Epidermal melanocyte (primary cell): ENCODE measurements around the gene B3GNT9.

Experiments used
- DNase-seq: peaks from one replicate; pipeline ENCODE4 v3.0.0; 2011; ENCODE audit warnings: low spot score; ENCODE audit not compliant: insufficient read length

The B3GNT9 gene

DNA sequence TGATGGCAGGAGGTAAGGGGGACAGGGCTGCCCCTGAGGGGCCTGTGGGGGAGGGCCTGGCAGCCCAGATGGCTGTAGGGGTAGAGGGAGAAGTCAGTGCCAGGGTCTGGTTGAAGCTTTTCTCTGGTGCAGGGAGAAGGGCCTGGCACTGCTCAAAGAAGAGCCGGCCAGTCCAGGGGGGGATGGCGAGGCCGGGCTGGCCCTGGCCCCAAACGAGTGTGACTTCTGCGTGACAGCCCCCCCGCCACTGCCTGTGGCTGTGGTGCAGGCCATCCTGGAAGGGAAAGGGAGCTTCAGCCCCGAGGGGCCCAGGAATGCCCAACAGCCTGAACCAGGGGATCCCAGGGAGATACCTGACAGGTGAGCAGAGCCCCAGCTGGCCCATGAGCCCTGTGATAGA is 16.8 kb upstream of the B3GNT9 start:
- DNase-seq, result no peak

DNA sequence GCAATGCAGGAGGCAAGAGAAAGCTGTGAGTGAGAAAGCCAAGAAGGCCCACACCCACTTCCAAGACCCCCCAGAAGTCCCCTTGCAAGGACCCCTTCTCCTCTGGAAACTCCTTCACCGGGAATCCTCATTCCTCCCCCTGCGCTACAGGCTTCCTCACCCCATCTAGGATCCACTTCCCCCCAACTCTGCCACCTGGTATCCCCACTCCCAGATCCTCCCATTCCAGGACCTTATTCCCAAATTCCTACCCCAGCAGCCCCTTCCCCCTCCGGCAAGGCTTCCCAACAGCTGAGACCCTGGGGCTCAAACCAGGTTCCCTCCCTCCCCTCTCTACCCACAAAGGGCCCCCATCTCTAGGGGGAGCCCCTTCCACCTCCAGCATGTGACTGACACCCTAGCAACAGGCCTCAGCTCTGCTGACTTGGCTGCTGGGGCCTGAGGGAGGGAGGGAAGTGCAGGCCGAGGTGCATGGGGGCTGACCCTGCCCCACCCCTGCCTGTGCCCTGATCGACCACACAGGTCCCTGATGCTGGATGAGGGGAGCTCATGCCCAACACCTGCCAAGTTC is 15.9 kb upstream of the B3GNT9 start:
- no peak for DNase-seq

DNA sequence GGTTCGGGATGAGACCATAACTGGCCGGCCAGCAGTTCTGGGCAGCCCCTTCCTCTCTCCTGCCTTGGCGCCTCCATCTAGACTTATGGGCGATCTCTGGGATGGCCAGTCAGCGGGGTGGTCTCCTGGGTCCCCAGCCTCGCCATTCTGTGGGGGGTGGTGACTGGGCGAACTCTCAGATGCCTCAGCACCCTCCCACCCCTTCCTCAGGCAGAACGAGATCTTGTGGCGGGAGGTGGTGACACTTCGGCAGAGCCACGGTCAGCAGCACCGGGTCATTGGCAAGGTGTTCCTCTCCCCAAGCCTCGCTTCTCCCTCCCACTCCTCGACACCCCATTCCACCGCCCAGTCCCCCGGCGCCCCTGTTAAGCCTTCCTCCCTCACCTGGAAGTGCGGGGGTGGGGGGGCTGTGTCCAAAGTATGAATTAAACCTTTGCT is 15.3 kb upstream of the B3GNT9 start:
- DNase-seq, result no peak

DNA sequence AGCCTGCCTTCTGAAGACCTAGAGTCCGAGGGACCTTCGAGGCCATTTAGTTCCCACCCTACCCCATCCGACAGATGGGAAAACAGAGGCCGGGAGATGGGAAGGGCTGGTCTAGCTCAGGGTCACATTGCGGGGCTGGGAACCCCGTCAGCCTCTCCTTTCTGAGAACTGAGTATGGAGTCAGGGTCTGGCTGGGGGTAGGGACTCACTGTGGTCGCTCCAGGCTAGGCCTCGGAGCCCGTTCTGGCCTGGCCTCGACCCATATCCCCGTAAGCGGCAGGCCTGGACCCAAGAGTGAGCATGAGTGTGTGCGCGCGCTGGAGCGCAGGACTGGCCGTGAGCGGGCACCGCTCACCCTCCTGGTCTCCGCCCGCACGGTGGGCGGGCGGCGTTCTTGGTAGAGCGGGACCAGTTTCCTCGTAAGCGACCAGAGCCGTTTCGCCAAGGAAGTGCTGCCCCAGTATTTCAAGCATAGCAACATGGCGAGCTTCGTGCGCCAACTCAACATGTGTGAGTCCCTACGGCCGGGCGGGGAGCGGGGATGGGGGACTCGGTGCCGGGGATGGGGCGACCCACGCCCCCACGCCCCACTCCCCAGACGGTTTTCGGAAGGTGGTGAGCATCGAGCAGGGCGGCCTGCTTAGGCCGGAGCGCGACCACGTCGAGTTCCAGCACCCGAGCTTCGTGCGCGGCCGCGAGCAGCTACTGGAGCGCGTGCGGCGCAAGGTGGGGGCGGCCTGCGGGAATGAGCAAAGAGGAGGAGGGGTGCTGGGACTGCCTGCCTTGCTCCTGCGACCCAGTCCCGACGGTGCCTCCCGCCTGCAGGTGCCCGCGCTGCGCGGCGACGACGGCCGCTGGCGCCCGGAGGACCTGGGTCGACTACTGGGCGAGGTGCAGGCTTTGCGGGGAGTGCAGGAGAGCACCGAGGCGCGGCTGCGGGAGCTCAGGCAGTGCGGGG is 14.6 kb upstream of the B3GNT9 start:
- DNase-seq, result no peak

DNA sequence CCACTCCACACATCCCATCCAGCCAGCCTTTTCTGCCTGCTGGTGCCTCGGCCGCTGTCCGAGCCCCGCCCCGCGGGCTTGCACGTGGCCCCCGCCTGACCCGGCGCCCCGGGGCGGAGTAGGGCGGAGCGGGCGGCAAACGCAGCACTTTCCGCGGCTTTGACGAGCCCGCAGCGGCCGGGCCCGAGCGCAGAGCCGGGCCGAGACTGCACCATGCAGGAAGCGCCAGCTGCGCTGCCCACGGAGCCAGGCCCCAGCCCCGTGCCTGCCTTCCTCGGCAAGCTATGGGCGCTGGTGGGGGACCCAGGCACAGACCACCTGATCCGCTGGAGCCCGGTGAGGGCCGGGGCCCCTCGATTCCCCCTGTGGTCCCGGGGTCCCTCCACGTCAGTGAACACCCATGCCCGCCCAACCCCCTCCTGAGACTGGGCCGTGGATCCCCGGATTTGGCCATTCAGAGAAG is 13.8 kb upstream of the B3GNT9 start, which contains the start of gene HSF4:
Gene HSF4 (plus strand): TSS at position 147 of the 463 bp plus-strand sequence. CDS start 67 bp downstream, at position 214.
- peak; percentile 90 for DNase-seq

DNA sequence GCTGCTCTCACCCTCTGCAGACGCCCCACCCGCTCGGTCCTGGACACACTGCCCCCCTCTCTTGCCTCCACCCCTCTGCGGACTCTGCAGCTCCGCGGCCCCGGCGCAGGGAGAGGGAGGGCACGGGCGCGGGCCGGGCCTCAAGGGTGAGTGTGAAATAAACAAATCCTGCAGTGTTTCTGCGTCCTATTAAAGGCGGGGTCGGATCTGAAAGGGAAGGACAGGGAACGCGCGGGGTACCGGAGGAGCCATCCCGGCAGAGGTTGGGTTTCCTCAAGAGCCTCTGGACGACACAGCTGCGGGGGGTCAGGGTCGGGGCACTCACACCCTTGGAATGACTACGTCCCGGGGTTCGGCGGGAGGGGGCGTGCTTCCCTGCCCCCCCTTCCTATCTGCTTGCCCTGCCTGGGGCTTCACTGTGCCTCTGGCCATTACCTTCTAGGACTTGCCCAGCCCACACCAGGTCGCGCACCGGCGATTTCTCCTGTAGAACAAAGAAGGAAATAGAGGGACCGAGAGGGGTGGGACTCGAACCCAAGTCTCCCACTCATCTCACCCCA is 13.3 kb upstream of the B3GNT9 start:
- DNase-seq, result no peak

DNA sequence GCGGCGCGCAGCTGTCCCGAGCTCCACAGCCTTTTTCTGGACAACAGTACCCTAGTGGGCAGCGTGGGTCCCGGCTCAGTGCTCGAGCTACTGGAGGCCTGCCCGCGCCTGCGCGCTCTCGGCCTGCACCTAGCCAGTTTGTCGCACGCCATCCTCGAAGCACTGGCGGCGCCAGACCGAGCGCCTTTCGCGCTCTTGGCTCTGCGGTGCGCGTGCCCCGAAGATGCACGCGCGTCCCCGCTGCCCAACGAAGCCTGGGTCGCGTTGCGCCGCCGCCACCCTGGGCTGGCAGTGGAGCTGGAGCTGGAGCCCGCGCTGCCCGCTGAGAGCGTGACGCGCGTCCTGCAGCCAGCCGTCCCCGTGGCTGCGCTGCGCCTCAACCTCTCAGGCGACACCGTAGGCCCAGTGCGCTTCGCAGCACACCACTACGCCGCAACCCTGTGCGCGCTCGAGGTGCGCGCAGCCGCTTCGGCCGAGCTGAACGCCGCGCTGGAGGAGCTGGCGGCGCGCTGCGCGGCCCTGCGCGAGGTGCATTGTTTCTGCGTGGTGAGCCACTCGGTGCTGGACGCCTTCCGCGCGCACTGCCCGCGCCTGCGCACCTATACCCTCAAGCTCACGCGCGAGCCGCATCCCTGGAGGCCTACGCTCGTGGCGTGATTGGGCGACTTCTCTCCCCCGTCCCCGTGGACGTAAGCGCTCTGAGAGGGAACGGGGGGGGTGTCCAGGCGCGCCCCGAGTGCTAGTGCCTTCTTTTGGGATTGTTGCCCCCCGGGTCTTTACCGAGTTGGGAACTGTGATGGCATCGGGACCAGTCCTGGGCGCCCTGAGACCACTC is 12.6 kb upstream of the B3GNT9 start:
- DNase-seq, result no peak

DNA sequence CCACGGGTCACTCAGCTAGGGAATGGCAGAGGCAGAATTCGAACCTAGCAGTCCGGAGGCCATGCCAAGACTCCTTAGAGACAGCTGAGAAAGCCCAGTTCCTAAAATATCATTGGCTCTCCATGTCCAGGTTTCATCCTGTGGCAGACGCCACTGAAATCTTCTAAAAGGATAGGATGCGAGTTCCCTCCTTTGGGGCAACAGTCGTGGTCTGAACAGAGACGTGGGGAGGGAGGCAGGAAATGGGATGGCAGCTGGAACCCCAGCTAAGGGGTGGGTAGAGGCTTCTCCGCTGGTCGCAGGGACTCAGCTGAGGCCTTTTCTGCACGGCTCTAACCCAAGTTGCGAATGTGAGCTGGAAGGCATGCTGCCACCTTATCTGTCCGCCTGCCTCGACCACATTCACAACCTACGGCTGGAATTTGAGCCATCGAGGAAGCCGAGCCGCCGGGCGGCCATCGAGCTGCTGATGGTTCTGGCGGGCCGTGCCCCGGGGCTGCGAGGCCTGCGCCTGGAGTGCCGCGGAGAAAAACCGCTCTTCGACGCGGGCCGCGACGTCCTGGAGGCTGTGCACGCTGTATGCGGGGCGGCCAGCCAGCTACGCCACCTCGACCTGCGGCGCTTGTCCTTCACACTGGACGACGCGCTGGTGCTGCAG is 11.8 kb upstream of the B3GNT9 start:
- no peak for DNase-seq

DNA sequence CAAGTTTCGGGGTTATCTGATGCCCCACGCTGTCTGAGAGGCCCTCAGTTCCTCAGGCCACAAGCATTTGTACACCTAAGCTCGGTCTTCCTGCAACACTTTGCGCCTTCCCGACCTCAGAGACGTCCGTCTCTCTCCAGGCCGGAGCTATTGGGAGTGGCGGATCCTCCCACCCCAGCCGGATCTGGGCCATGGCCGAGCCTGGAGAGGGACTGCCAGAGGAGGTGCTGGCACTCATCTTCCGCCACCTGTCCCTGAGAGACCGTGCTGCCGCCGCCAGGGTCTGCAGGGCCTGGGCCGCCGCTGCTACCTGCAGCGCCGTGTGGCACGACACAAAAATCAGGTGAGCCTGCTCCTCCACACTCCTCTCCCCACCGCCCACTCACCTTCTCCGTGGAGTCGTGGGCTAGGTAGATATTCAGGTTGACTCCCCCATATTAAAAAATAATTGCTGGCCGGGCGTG is 10.8 kb upstream of the B3GNT9 start:
- no peak for DNase-seq

DNA sequence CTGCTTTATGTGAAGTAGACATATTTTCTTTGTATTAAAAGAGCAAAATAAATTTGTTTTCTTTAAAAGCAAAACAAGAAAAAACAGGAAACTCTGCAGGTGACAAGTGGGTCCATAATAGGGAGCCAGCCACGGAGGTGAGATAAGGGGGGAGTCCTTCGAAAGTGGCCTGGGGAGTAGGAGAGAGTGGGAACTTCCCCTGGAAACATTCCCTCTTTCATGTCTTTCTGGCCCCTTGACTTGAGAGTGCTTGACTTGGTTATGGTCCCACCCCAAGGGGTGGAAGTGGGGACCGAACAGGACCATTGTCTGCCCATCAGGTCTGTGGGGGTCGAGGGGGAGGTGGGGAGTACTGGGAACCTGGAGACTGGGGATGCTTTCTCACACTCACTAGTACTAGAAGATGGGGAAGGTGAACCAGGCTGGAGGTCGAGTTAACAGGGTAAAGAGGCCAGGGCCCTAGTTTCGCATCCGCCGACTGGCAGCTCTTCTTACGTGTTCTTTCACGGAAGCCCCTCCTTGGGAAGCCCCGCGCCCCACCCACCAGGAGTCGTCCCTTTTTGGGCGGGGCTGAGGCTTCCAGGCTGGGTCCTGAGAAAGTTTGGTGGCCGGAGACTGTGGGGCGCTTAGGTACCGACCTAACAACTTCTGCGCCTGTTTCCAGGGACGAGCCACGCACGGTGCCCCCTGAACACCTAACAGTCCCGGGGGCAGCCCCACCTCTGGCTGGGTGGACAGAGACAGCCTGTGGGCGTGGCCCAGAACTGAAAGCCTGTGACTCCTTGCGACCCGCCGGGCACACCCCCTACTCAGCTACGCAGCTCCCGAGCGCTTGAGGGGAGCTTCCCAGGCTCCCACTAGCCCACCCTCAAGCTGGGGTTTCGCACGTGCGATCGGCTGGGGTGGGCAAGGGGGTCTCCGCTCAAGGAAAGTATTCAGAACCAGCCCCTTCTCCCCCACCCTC is 8.1 kb upstream of the B3GNT9 start:
- DNase-seq, result no peak

DNA sequence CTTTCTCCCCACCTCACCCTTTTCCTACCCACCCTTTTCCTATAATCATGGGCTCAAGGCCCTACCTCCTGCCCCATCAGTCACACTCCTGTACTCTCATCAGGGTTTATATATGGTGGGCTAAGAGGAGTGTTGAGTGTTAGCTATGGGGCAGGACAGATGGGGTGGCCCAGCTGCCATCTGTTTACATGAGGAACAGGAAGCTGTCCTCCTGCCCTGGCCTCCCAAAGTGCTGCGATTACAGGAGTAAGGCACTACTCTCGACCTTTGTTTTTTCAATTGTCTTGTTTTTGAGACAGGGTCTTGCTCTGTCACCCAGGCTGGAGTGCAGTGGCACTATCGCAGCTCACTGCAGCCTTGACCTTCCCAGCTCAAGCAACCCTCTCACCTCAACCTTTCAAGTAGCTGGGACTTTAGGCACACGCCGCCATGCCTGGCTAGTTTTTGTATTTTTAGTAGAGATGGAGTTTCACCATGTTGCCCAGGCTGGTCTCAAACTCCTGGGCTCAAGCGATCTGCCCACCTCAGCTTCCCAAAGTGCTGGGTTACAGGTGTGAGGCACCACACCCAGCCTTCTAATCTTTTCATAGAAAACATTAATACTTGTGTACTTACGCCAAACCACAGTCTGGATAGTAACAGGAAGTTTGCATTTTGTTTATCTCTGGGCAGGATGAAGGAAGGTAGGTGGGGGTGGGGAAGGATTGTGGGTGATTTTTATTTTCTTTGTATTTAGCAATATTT is 7.3 kb upstream of the B3GNT9 start:
- DNase-seq, result no peak

DNA sequence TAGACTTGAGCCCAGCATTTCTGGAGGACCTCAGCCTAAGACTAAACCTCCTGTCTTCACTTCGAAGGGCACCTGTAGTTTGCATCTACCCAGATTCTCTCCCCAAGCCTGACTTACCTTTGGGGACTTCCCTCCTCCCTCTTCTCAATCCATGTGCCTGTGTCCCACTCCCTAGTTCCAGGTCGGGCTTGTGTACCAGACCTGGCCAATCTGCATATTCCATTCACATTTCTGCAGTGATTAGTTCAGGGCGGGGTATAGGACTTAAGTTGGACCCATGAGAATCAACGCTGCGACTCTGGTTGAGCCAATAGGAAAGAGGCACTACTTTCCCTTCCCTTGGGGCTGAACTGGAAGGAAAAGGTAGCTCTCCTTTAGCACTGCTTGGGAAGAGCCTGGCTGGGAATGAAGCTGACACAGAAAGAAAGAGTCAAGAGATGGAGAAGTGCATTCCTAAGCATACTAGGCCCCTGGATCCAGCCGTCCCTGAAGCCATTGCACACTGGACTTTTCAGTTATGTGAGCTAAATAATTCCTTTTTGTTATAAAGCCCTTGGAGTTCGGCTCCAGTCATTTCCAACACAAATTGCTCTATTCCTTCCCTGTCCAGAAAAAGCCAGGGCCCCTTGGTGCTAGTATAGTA is 6.4 kb upstream of the B3GNT9 start:
- no peak for DNase-seq

DNA sequence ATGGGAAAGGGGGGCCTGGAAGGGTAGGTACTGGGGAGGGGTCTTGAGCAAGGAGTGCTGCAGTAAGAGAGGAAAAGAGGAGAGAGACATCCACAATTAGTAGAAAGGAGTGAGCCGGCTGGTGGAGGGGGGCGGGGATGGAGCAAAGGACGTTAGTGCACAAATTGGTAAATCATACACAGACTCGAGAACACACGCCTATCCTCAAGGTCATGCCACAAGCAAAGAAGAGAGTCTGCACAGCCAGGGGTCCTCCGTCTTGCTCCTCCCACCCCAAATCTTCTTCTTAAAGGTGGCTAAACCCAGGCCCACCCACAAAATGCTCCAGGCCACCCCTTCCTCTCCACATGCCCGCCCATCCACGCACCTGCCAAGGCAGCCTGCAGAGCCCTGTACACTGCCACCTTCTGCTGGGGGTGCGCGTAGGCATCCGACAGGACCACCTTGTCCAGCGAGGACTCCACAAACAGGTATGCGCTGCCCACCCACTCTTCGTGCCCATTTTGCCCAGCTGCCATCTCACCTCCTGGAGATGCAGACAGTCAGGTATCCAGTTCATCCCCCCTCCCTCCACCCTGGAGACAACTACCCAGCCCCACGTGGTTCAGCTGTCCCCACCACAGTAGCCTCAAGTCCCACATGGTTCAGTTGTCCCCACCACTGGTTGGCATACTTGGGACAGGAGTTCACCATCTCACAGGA is 5.5 kb upstream of the B3GNT9 start:
- no peak for DNase-seq

DNA sequence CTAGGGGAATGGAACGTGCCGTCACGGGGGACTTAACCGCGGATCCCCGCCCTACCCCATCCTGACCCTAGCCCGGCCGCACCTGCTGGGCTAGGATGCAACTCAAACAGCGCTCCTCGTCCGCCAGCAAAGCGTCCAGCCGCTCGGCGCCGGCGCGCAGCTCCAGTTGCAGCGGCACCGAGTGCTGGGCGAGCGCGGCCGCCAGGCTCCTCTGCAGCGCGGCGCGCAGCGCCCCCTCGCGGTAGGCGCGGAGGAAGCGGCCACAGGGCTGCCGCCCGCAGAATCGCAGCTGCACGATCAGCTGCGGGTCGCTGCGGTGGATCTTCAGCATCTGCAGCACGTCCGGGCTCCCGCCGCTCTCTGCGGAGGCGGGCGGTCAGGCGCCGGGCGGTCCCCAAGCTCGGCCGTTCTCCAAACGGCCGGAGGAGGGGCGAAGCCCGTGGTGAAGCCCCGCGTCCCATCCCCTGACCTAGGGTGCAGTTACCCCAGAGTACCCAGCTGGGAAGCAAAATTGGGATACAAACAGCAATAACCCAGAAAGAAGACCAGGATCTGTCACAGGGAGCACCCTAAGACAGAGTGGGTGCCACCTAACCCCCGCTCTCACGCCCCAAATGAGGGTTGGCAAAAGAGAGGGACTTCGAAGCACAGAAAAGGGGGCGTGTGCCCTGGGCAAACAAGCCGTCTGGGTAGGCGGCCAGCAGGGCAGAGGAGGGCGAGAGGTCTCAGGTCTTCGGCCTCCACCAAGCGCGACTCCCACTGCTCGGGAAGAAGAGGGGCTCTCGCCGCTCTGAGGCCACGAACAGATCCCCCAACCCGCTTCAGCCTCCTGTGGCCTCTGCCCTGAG is 4.7 kb upstream of the B3GNT9 start:
- DNase-seq, result peak; percentile 90

DNA sequence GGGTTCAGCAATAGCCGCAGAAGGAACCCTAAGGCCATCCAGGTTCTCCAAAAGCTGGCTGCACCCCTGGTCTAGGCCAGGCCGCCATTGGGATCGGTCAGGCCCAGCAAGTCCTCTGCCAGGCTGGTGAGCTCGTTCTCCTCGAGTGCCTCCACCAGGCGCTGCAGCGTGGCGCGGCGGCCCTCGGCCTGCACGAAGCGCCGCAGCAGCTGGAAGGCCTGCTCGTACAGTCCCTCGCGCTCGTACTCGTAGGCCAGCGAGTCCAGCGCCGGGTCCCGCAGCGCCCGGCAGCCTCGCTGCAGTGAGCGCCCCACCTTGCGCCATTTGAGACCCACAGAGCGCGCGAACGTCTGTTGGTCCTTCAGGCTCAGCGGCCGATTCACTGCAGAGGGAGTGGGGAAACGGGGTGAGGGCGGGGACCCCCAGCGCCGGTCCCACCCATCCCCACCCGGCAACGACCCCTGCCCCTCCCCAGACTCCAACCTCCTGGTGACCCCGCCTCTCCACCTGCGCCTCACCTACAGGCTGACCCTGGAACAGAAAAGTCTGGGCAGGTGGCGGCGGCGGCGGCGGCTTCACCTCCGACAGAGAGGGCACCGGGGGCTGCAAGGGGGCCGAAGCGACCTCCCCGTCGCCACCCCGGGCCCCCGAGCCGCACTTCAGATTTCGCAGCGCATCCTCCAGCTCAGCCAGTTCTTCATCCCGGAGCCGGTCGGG is 3.9 kb upstream of the B3GNT9 start:
- DNase-seq, result no peak

DNA sequence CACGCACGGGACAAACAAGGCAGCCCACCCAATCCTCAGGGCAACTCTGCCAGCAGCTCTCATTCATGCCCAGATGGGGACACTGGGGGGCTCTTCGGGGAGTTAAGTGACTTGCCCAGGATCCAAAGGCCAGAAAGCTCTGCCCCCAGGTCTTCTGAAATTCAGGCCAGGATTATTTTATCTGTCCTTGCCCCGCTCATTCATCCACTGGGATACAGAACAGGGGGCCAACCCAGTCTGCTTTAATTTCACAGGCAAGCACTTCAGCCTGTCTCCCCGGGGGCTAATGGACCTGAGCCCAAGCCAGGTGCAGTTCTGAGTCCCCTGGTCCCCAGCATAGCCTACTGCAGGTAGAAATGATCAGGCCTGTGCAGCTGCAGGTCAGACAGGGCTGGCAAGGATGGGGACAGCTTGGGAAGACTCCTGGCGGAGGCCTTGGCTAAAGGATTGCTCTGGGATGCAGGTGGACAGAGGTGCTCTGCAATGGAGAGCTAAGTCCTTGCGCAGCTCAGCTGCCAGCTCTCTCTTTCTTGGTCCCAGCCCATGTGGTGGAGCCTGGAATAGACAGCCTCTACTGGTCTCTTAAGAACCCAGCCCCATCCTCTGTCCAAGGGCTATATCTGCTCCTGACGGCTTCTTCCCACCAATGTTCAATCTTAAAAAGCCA is 766 bp upstream of the B3GNT9 start:
- no peak for DNase-seq
